HG02623 (cell line): ENCODE measurements around the gene CACNA1C.
"Not testable (repeated sequence)": the region's sequence is repeated elsewhere in the genome, so short reads cannot be mapped to it uniquely, and the experiment has no call there.

Experiments
- ATAC-seq: cut with Tn5 transposase; IDR thresholded peaks from one replicate; pipeline ENCODE4 v1.9.1; 2021; ENCODE audit warnings: moderate library complexity; ENCODE audit not compliant: unreplicated experiment

The CACNA1C gene

GRCh38 chr12:2248901-2249381 lies 196.2 kb downstream of the CACNA1C start:
- peak; percentile 57 for ATAC-seq

- ATAC-seq = no peak
These were observed 198.0 kb downstream of the CACNA1C start for GRCh38 chr12:2250797-2251196.

- no peak for ATAC-seq
These were observed 198.9 kb downstream of the CACNA1C start for GRCh38 chr12:2251526-2252209.

DNA sequence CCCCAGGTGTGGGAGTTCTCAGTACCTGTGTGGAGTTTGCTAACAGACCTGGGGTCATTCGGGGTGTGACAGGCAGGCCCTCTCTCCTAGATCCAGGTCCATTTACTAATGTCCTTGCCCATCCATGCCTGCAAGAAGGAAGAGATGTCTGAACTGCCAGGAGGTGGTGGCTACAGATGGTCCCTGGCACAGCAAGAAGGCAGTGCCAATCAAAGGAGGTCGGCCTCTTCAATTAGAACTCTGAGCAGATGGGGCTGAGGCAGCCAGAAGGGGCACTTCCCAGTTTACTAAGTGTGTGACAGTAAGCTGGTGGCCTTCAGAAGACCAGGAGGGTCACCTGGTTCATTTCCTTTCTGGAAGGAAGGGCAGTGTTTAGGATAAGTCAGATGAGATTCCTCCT lies 202.5 kb downstream of the CACNA1C start:
- no peak for ATAC-seq

DNA sequence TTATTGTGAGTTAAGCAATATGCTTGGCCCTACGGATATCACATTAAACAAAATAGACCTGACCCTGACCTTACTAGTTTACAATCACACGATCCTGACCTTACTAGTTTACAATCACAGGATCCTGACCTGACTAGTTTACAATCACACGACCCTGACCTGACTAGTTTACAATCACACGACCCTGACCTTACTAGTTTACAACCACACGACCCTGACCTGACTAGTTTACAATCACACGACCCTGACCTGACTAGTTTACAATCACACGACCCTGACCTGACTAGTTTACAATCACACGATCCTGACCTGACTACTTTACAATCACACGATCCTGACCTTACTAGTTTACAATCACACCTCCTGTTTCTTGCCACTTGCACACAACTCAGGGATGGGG lies 202.9 kb downstream of the CACNA1C start:
- ATAC-seq = not testable (repeated sequence)

- no peak for ATAC-seq
These were observed 203.7 kb downstream of the CACNA1C start for GRCh38 chr12:2256453-2256852.

GRCh38 chr12:2256915-2257314 lies 204.1 kb downstream of the CACNA1C start:
- no peak for ATAC-seq

DNA sequence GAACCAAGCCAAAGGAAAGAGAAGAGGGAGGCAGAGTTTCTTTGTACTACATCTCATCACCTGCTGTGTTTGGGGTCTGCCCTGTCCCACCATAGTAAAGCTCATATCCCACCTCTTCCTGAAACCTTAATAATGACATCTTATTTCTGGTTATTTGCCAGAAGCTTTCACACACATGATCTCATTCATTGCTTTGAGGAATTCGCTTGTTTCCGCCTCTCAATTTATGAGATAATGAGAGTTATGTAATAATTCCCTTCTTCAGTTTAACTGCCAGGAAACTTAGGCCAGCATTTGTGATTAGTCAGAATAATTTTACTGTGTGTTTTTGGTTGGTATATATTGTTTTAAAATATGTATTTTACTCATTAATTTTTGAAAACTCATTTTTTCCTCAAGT lies 205.2 kb downstream of the CACNA1C start:
- no peak for ATAC-seq

GRCh38 chr12:2259369-2259768 lies 206.6 kb downstream of the CACNA1C start:
- ATAC-seq = no peak

GRCh38 chr12:2260441-2260840 lies 207.7 kb downstream of the CACNA1C start:
- ATAC-seq = no peak

GRCh38 chr12:2261708-2262107 lies 208.9 kb downstream of the CACNA1C start:
- ATAC-seq = no peak

- ATAC-seq = no peak
These were observed 209.7 kb downstream of the CACNA1C start for GRCh38 chr12:2262449-2262848.

DNA sequence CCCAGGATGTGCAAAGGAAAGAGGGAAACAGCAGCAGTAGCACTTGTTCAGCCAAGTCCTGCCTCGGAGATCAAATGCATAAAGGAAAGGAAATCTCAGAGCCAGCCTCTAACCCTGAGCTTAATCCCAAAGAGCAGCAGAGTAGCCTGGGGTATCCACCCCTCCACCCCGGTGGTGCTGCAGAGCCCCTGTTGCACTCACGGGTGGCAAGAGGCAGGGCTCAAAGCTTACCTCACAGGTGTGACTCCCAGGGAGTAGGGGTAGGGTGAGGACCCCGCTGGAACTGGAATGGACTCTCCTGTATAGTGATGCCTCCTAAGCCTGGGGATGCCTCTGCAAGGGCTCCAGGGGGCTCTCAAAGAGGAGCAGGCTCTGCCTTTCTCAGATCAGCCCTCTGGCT lies 211.1 kb downstream of the CACNA1C start:
- ATAC-seq = no peak

DNA sequence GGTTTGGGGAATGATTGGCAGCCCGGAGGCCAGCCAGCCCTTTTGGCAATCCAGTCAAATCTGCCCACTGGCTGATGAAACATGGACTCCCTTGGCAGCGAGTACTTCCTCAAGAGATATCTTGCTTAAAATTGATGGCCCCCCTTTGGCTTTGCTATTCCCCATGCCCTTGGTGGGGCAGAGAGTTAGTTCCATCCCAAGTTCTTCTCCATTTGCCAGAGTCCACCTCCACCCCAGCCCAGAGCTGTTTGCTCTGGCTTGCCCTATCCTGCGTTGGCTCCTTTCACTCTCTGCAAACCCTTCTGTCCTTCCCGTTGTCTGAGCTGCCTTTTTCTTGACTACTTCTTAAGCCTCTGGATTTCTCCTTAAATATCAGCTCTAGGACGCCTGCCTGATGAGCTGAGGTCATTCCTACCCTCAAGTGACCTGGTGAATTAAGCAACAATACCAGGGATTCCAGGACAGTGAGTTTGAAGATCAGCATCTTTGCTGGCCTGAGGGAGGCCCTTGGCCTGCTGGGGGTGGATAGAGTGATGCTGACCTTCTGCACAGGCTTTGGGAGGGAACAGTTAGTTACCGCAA lies 212.0 kb downstream of the CACNA1C start:
- ATAC-seq = no peak

DNA sequence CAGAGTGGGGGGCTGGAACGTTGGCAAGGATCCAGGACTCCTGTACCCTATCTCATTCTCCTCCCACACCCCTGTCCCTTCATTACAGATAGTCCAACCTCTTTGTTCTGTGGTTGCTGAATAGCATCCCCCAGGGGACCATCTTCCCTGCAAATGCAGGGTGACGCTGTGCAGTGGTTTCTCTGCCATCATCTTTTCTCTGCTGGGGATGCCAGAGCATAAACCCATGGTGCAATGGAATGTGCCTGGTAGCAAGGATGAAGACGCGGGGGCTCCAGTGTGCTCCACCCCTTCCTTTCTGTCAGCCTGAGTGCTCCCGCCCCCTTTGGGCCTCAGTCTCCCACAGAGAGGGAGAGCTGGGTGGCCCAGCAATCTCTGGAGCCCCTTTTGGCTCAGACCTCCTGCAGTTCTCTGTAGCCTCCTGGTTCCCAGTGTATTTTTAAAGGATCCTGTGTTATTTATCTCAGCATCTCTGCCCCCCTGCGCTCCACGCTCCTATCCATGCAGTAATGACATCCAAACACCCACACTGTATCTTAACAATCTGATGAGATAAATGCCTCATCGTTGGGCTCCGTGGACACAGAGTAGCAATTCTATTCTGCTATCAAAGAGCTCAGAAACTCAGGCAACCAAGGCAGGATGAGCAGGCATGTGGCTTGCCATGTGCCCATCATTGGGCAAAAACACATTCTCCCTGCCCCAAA lies 212.8 kb downstream of the CACNA1C start:
- ATAC-seq = no peak

GRCh38 chr12:2266666-2267620 lies 214.2 kb downstream of the CACNA1C start:
- no peak for ATAC-seq

GRCh38 chr12:2267703-2268470 lies 215.1 kb downstream of the CACNA1C start:
- ATAC-seq = no peak

- ATAC-seq = no peak
These were observed 215.9 kb downstream of the CACNA1C start for GRCh38 chr12:2268471-2269286.

DNA sequence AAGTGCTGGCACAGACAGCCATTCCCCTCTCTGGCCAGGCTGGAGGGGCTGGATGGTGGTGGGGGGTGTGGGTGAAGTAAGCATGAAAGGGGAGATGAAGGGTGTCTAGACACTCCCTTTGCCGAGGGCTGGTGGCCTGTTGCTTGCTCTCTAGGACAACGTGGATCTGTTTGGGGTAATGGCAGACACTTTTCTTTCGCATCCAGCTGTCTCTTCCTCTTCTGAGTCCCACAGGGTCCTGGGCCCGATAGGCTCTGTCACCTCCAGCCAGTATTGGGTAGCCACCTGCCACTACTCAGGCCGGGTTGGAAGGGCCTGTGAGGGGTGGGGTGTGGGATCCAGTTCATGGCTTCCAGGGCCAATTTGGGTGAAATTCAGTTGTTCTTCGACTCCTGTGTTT lies 218.1 kb downstream of the CACNA1C start:
- no peak for ATAC-seq
